ENCODE results near the gene TCHHL1. TPM values are rescaled to one million over a fixed set of nuclear protein-coding genes. Genes with fewer than 3 reads are reported as not detected.

The TCHHL1 gene
- total RNA-seq, 4 donors from 2014 or later, result not detected

DNA sequence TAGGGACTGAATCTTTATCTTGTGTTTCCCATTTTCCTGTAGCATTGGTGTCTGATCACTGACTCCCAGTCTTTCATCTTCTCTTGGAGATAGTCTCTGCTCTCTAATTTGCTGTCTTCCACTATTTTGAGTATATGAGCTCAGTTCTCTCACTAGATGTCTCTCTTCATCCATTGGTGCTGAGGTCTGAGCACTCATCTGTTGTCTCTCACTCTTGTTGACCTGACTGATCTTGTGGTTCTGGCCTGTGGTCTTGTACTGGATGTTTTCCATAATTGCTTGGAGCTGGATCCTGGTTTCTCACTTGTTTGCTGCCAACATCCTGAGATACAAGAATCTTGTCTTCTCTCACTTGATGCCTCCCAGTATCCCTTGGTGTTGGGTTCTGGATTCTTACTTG is 26.9 kb downstream of the TCHHL1 start:
- H3K36me3 ChIP-seq, result no peaks in the 10 kb centered on the region
- intact Hi-C loops (cut with DNase I), result no loop called here
- no peaks in the 10 kb centered on the region for H3K9me3 ChIP-seq
- H3K27me3 ChIP-seq, result peaks cover 0 to 38% (median 0%) of the 10 kb centered on the region in 4 donors
- TF ChIP-seq EP300 (IDR thresholded peaks at IDR 0.05), result no peak
- no peak for TF ChIP-seq POLR2A (IDR thresholded peaks at IDR 0.05; ENCODE audit: low read depth)
- no peak for TF ChIP-seq POLR2AphosphoS5 (IDR thresholded peaks at IDR 0.05)
- TF ChIP-seq, protein P1, sequence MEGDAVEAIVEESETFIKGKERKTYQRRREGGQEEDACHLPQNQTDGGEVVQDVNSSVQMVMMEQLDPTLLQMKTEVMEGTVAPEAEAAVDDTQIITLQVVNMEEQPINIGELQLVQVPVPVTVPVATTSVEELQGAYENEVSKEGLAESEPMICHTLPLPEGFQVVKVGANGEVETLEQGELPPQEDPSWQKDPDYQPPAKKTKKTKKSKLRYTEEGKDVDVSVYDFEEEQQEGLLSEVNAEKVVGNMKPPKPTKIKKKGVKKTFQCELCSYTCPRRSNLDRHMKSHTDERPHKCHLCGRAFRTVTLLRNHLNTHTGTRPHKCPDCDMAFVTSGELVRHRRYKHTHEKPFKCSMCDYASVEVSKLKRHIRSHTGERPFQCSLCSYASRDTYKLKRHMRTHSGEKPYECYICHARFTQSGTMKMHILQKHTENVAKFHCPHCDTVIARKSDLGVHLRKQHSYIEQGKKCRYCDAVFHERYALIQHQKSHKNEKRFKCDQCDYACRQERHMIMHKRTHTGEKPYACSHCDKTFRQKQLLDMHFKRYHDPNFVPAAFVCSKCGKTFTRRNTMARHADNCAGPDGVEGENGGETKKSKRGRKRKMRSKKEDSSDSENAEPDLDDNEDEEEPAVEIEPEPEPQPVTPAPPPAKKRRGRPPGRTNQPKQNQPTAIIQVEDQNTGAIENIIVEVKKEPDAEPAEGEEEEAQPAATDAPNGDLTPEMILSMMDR (IDR thresholded peaks at IDR 0.05), result no peak
- no peak for DNase-seq (ENCODE audit: extremely low spot score)
- no peaks in the 10 kb centered on the region for H3K4me1 ChIP-seq
- no peak overlapping the region for H3K27ac ChIP-seq (replicated peaks in 1 of 4)
- H3K4me3 ChIP-seq, result no peak overlapping the region

DNA sequence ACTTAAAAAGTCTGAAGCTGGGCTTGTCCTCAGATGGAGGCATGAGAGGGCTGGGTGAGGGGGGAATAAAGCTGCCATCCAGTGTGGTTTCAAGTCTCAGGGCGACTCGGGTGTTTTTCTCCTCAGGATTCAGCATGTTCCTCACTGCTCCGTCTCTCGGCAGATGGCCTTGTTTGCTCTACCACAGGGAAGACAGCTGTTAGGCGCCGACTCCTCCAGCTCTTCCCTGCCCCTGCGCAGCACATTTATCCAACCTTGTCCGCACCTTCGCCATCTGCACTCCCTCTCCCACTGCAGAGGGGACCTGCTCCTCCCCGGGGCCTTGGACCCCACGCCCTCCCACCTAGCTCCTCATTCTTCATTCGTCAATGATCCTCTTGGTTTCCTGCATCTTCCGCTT is 35.5 kb downstream of the TCHHL1 start:
- Histone ChIP-seq H3K36me3 (no peaks in the 10 kb centered on the region), H3K27me3 (peaks cover 0 to 20% (median 4%) of the 10 kb centered on the region in 4 donors), H3K9me3 (no peaks in the 10 kb centered on the region), H3K4me1 (peaks cover 3 to 9% (median 6%) of the 10 kb centered on the region in 4 donors), H3K4me3 (no peak overlapping the region), H3K27ac (replicated peaks in 1 of 4) (no peak overlapping the region)
- intact Hi-C loops (cut with DNase I), result loop anchor here (2.0 to 10.0 kb wide), 3 partner anchors 129 to 404 kb away; no protein-coding TSS in a partner anchor
- TF ChIP-seq EP300 (IDR thresholded peaks at IDR 0.05), result no peak
- no peak for TF ChIP-seq POLR2AphosphoS5 (IDR thresholded peaks at IDR 0.05)
- TF ChIP-seq POLR2A (IDR thresholded peaks at IDR 0.05; ENCODE audit: low read depth), result no peak
- TF ChIP-seq, protein P1 (IDR thresholded peaks at IDR 0.05), result no peak
- DNase-seq (ENCODE audit: extremely low spot score), result no peak
- 63% methylated on average over 13 of the region's 13 CpGs for WGBS

DNA sequence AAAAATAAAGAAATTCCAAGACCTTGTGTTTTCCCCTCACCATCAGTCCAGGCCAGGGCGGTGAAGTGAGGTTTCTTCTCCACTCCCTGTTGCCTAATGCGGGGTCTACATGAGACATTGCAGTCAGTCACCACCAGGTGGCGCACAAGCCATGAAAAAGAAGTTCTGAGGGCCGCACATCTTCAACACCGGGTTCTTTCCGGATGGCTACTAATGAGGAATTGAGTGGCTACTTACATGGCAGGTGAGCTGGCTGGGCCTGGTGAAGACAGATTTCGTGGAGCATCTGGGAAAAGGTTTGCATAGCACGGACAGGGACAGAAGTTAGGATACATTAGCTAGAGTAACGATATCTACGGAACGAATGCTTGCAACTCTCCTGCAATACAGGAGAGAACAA is 36.3 kb downstream of the TCHHL1 start:
- Histone ChIP-seq H3K27me3 (peaks cover 0 to 14% (median 4%) of the 10 kb centered on the region in 4 donors), H3K4me3 (no peak overlapping the region), H3K36me3 (no peaks in the 10 kb centered on the region), H3K4me1 (peaks cover 11 to 16% (median 13%) of the 10 kb centered on the region in 4 donors), H3K27ac (replicated peaks in 1 of 4) (no peak overlapping the region), H3K9me3 (no peaks in the 10 kb centered on the region)
- DNase-seq (ENCODE audit: extremely low spot score), result peak; percentile 97
- intact Hi-C loops (cut with DNase I), result loop anchor here (2.0 to 10.0 kb wide), 3 partner anchors 130 to 405 kb away; no protein-coding TSS in a partner anchor
- TF ChIP-seq POLR2AphosphoS5 (IDR thresholded peaks at IDR 0.05), result peak in 1 of 2 donors; percentile 50
- TF ChIP-seq EP300 (IDR thresholded peaks at IDR 0.05), result no peak
- TF ChIP-seq POLR2A (IDR thresholded peaks at IDR 0.05; ENCODE audit: low read depth), result no peak
- TF ChIP-seq, protein P1 (IDR thresholded peaks at IDR 0.05), result peak; percentile 79 to 94 (median 85)
- WGBS, result 26% methylated on average over 11 of the region's 11 CpGs

DNA sequence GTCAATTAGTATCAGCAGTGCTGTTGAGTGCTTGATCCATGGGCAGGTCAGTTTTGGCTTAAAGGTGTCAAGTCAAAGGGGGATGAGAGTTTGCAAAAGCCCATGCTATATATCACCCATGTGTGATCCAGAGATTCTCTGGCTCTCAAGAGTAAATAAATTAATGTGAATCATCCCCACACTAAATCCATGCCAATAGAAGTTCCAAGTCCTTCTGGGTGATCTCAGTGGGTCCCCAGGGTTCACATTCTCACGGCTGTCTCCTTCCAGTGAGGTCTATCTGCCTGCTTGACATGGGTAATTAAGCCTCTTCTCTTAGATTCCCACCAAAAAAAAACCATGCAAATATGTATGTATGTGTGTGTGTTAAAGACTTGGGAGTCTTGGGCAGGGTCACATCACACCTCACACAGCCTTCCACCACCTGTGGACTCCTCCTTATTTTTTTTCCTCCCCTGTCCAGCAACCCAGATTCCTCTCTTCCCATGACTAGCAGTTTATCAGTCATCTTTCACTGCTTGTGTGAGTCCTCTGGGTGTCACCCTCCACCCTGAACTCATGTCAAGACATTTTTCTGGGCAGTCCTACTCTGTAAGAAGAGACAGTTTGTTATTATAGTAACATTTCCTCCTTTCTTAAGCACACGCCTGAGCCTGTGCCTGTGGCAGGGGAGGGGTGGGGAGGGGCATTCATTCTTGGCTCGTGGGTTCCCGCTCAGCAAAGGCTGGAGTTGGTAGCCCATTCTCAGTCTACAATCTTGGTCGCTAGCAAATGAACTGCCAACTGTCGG is 37.8 kb downstream of the TCHHL1 start:
- TF ChIP-seq, protein P1 (IDR thresholded peaks at IDR 0.05), result no peak
- H3K27ac ChIP-seq (replicated peaks in 1 of 4), result peak overlapping the region in 1 of 4 donors; percentile 13
- intact Hi-C loops (cut with DNase I), result loop anchor here (5.0 to 10.0 kb wide), 2 partner anchors 294 to 406 kb away; no protein-coding TSS in a partner anchor
- no peaks in the 10 kb centered on the region for H3K36me3 ChIP-seq
- peaks cover 17 to 25% (median 19%) of the 10 kb centered on the region in 4 donors for H3K4me1 ChIP-seq
- H3K27me3 ChIP-seq, result peaks cover 0 to 14% (median 4%) of the 10 kb centered on the region in 4 donors
- no peak overlapping the region for H3K4me3 ChIP-seq
- 67% methylated on average over 6 of the region's 6 CpGs for WGBS
- no peaks in the 10 kb centered on the region for H3K9me3 ChIP-seq
- no peak for DNase-seq (ENCODE audit: extremely low spot score)

Measured in esophagus muscularis mucosa (tissue), 4 donors.